ENCODE measurements around the gene KRT37.

- TF ChIP-seq, protein P1, sequence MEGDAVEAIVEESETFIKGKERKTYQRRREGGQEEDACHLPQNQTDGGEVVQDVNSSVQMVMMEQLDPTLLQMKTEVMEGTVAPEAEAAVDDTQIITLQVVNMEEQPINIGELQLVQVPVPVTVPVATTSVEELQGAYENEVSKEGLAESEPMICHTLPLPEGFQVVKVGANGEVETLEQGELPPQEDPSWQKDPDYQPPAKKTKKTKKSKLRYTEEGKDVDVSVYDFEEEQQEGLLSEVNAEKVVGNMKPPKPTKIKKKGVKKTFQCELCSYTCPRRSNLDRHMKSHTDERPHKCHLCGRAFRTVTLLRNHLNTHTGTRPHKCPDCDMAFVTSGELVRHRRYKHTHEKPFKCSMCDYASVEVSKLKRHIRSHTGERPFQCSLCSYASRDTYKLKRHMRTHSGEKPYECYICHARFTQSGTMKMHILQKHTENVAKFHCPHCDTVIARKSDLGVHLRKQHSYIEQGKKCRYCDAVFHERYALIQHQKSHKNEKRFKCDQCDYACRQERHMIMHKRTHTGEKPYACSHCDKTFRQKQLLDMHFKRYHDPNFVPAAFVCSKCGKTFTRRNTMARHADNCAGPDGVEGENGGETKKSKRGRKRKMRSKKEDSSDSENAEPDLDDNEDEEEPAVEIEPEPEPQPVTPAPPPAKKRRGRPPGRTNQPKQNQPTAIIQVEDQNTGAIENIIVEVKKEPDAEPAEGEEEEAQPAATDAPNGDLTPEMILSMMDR (IDR thresholded peaks at IDR 0.05), result no peak
- TF ChIP-seq POLR2A (IDR thresholded peaks at IDR 0.05), result no peak
These were observed at the start of gene KRT37 for GRCh38 chr17:41424111-41424635.

Data from thyroid gland (tissue), 4 donors.